22Rv1 (cell line): ENCODE results near the gene BNC2.
"Not testable (repeated sequence)": the region's sequence is repeated elsewhere in the genome, so short reads cannot be mapped to it uniquely, and the experiment has no call there.

ENCODE experiments used
- H3K27ac ChIP-seq: fragments of 450-650 bp; 2 replicates; pipeline ENCODE4 v1.5.1; 2017
- CTCF ChIP-seq: fragments of 450-650 bp; IDR thresholded peaks from 2 replicates; pipeline ENCODE4 v1.5.1; 2017; ENCODE audit warnings: mild to moderate bottlenecking
- ZFX ChIP-seq: fragments of 450-650 bp; IDR thresholded peaks from 2 replicates; pipeline ENCODE4 v1.6.1; 2017; ENCODE audit warnings: antibody characterized with exemption, borderline replicate concordance

BNC2 gene

GRCh38 chr9:16870596-16871335 is at the start of gene BNC2:
Gene BNC2 (minus strand): TSS chr9:16870670. CDS start chr9:16870648, 22 bp downstream.
- H3K27ac ChIP-seq: no peak within 1 kb of the TSS
- no peak for TF ChIP-seq ZFX
- no peak for TF ChIP-seq CTCF

GRCh38 chr9:16918920-16919319 is 48.5 kb upstream of the BNC2 start:
- no peak for TF ChIP-seq CTCF
- no peak for TF ChIP-seq ZFX

DNA sequence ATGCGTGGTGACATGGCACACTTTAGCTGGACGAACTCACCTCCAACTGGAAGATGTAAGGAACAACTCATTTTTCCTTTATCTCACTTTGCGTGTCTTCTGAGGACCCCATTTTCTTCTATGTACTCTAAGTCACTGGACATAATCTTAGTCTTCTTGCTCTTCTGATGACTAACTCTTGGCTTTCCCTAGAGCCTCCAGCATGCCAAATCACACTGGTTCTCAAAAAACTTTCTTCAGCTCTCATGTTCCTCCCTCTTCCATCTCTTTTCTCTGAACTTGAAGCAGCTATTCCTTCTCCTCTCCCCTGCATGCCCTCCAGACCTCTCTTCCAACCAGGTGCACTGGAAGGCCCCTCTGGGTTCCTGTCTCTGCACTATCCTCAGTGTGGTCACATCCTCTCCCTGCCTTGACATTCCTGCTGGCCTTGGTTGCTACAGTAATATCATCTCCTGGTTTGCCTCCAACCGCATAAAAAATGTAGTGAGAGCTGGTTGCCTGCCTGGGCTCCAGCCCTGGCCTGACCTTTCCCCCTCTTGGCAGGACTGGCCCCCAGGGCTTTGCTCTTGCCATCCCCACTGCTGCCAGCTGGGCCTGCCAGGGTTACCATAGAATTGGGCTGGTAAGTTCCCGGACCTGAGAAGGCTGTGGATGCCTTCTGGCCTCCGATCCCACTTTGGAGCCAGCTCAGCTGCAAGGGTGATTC is 44.8 kb upstream of the BNC2 start:
- H3K27ac ChIP-seq: no peak overlapping the region
- TF ChIP-seq ZFX: no peak
- no peak for TF ChIP-seq CTCF

More at GRCh38 chr9:16918920-16919319, 48.5 kb upstream of the BNC2 start:
- H3K27ac ChIP-seq: no peak overlapping the region

GRCh38 chr9:16912197-16912596 is 41.7 kb upstream of the BNC2 start:
- H3K27ac ChIP-seq: no peak overlapping the region
- TF ChIP-seq ZFX (no peak), CTCF (no peak)

DNA sequence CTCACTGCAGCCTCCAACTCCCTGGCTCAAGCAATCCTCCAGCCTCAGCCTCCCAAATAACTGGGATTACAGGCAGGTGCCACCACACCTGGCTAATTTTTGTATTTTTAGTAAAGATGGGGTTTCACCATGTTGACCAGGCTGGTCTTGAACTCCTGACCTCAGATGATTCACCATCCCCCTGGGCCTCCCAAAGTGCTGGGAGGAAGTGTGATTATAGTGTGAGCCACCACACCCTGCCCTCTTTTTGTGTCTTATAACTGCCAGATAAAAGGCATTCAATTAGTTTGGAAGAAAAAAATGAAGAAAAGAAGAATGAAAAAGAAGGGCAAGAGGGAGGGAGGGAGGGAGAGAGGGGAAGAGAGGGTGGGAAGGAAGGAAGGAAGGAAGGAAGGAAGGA is 37.7 kb upstream of the BNC2 start:
- H3K27ac ChIP-seq: not testable (repeated sequence)

- no peak overlapping the region for H3K27ac ChIP-seq
- TF ChIP-seq ZFX (no peak), CTCF (no peak)
Measured at GRCh38 chr9:16904655-16905054, 34.2 kb upstream of the BNC2 start.

GRCh38 chr9:16901590-16901989 is 31.1 kb upstream of the BNC2 start:
- H3K27ac ChIP-seq: no peak overlapping the region
- TF ChIP-seq CTCF (no peak), ZFX (no peak)
